ENCODE measurements around the gene THOP1.
A peak's percentile ranks its signal among the peaks of the same experiment; 100 is the strongest.

Gene THOP1

GRCh38 chr19:2819540-2820111 lies 34.3 kb downstream of the THOP1 start, which contains the start of gene ZNF554:
Gene ZNF554 (plus strand): TSS chr19:2819868. CDS start chr19:2820072, 204 bp downstream.
- DNase-seq, result peak; percentile 92

GRCh38 chr19:2820112-2820702 lies 34.9 kb downstream of the THOP1 start:
- no peak for DNase-seq

- no peak for DNase-seq
These were observed 37.5 kb downstream of the THOP1 start for GRCh38 chr19:2822846-2823245.

GRCh38 chr19:2823646-2824045 lies 38.3 kb downstream of the THOP1 start:
- DNase-seq, result no peak

- no peak for DNase-seq
These were observed 38.8 kb downstream of the THOP1 start for GRCh38 chr19:2824129-2824528.

- no peak for DNase-seq
These were observed 41.7 kb downstream of the THOP1 start for GRCh38 chr19:2827022-2827421.

- DNase-seq, result no peak
These were observed 42.7 kb downstream of the THOP1 start for GRCh38 chr19:2827840-2828489.

- DNase-seq, result no peak
These were observed 49.1 kb downstream of the THOP1 start for GRCh38 chr19:2834294-2834871.

- DNase-seq, result no peak
These were observed 52.1 kb downstream of the THOP1 start for GRCh38 chr19:2837430-2837829.

- peak; percentile 95 for DNase-seq
These were observed 55.8 kb downstream of the THOP1 start, which contains the start of gene ZNF555 for GRCh38 chr19:2840794-2841791. Gene ZNF555 (plus strand): TSS chr19:2841475. CDS start chr19:2841573, 98 bp downstream.

- DNase-seq, result no peak
These were observed 56.7 kb downstream of the THOP1 start for GRCh38 chr19:2841855-2842574.

GRCh38 chr19:2845107-2845506 lies 59.8 kb downstream of the THOP1 start:
- DNase-seq, result no peak

GRCh38 chr19:2846180-2846894 lies 61.0 kb downstream of the THOP1 start:
- DNase-seq, result no peak

GRCh38 chr19:2847507-2847906 lies 62.2 kb downstream of the THOP1 start:
- no peak for DNase-seq

GRCh38 chr19:2848616-2849015 lies 63.3 kb downstream of the THOP1 start:
- no peak for DNase-seq

- no peak for DNase-seq
These were observed 65.1 kb downstream of the THOP1 start for GRCh38 chr19:2850256-2850925.

GRCh38 chr19:2852598-2852997 lies 67.3 kb downstream of the THOP1 start:
- no peak for DNase-seq

- no peak for DNase-seq
These were observed 67.8 kb downstream of the THOP1 start for GRCh38 chr19:2853015-2853606.

GRCh38 chr19:2854849-2855248 lies 69.5 kb downstream of the THOP1 start:
- DNase-seq, result no peak

- DNase-seq, result no peak
These were observed 71.3 kb downstream of the THOP1 start for GRCh38 chr19:2856457-2857050.

Measured in NCI-H774 (cell line).